K562 (cell line): ENCODE measurements around the gene CEP57. TPM values are rescaled to one million over a fixed set of nuclear protein-coding genes. Genes with fewer than 3 reads are reported as not detected.

ENCODE experiments used
- ARID3A ChIP-seq: IDR thresholded peaks from 2 replicates; pipeline ENCODE4 v1.6.1; 2012; ENCODE audit warnings: low read depth, low read length, improper control_type of control experiment, borderline replicate concordance
- BACH1 ChIP-seq: fragments of 200-800 bp; sonication (Bioruptor generic); IDR thresholded peaks from 2 replicates; pipeline ENCODE4 v1.6.1; 2016; ENCODE audit warnings: missing genetic modification characterization, missing compliant biosample characterization
- CBX5 ChIP-seq: IDR thresholded peaks from 2 replicates; pipeline ENCODE4 v1.6.1; 2014; ENCODE audit warnings: low read depth, borderline replicate concordance
- CCAR2 ChIP-seq: fragments of 200-400 bp; formaldehyde crosslinking; IDR thresholded peaks from 2 replicates; pipeline ENCODE4 v1.6.1; 2017; ENCODE audit warnings: mild to moderate bottlenecking, low read depth, low read length
- FOXJ3 ChIP-seq: sonication (generic); formaldehyde crosslinking; IDR thresholded peaks from 2 replicates; pipeline ENCODE4 v1.4.0; 2020; ENCODE audit warnings: mild to moderate bottlenecking, missing genetic modification reagents
- GABPB1 ChIP-seq: sonication (generic); formaldehyde crosslinking; IDR thresholded peaks from 2 replicates; pipeline ENCODE4 v1.8.0; 2022; ENCODE audit warnings: mild to moderate bottlenecking, missing genetic modification reagents
- HNRNPUL1 ChIP-seq: fragments of 200-400 bp; formaldehyde crosslinking; IDR thresholded peaks from 2 replicates; pipeline ENCODE4 v1.6.1; 2017; ENCODE audit warnings: low read length
- MITF ChIP-seq: IDR thresholded peaks from 2 replicates; pipeline ENCODE4 v1.6.1; 2014; ENCODE audit warnings: antibody characterized with exemption
- NCOA6 ChIP-seq: fragments of 450-650 bp; IDR thresholded peaks from 2 replicates; pipeline ENCODE4 v1.6.1; 2017; ENCODE audit warnings: mild to moderate bottlenecking
- NR2C1 ChIP-seq, 2 experiments: fragments of 450-650 bp; IDR thresholded peaks; 2 replicates each; pipeline ENCODE4 v1.6.1; 2017; ENCODE audit warnings: mild to moderate bottlenecking in 2 of 2, antibody characterized with exemption in 1 of 2, inconsistent platforms in 1 of 2, missing compliant biosample characterization in 1 of 2, missing genetic modification characterization in 1 of 2
- POLR2AphosphoS5 ChIP-seq: IDR thresholded peaks from 2 replicates; pipeline ENCODE4 v1.6.1; 2011; ENCODE audit warnings: mild to moderate bottlenecking, low read depth, low read length, moderate library complexity; ENCODE audit not compliant: control insufficient read depth, insufficient read depth
- RBM15 ChIP-seq: fragments of 200-400 bp; formaldehyde crosslinking; IDR thresholded peaks from 2 replicates; pipeline ENCODE4 v1.6.1; 2018; ENCODE audit warnings: mild to moderate bottlenecking, low read length, moderate library complexity; ENCODE audit not compliant: insufficient read depth
- SPI1 ChIP-seq: IDR thresholded peaks from 2 replicates; pipeline ENCODE4 v1.6.1; 2011; ENCODE audit warnings: low read depth, low read length, control low read depth, borderline replicate concordance
- TBP ChIP-seq: optimal IDR thresholded peaks from 2 replicates; pipeline ENCODE3; 2011; ENCODE audit warnings: low read depth, low read length, improper control_type of control experiment
- ZBED1 ChIP-seq: IDR thresholded peaks from 2 replicates; pipeline ENCODE4 v1.6.1; 2014
- ZBTB17 ChIP-seq: fragments of 450-650 bp; formaldehyde crosslinking; IDR thresholded peaks from 2 replicates; pipeline ENCODE4 v1.4.0; 2020; ENCODE audit warnings: mild to moderate bottlenecking
- ZNF124 ChIP-seq: sonication (generic); formaldehyde crosslinking; IDR thresholded peaks from 2 replicates; pipeline ENCODE4 v1.8.1; 2022; ENCODE audit warnings: missing genetic modification reagents
- ZNF134 ChIP-seq: fragments of 250-450 bp; sonication (Bioruptor Pico); conservative IDR thresholded peaks from 2 replicates; pipeline ENCODE4 v1.4.0; 2020
- ZNF311 ChIP-seq: fragments of 250-450 bp; sonication (Bioruptor Pico); IDR thresholded peaks from 2 replicates; pipeline ENCODE4 v1.4.0; 2020; ENCODE audit warnings: mild to moderate bottlenecking, moderate library complexity
- ZNF324 ChIP-seq: fragments of 250-450 bp; sonication (Bioruptor Pico); IDR thresholded peaks from 2 replicates; pipeline ENCODE4 v1.4.0; 2020; ENCODE audit warnings: mild to moderate bottlenecking
- polyA plus RNA-seq, 8 experiments: library from polyadenylated mRNA; depleted of rRNA in 4 of 8; stranded (reverse) in 5 of 8; unstranded in 3 of 8; fragments of >200 nt; fragmentation: Nextera tagmentation in 2 of 8; fragmentation: Illumina TruSeq in 1 of 8; extraction: Ambion mirVana in 2 of 8; extraction: Trizol in 1 of 8; gene quantifications; 2 replicates each; pipeline versions ENCODE4 v1.2.1 to v1.2.3, GENCODE V29; 2011 to 2014; ENCODE audit warnings: inconsistent platforms in 1 of 8, missing spikeins in 1 of 8
- total RNA-seq, 7 experiments: library from RNA; depleted of rRNA in 6 of 7; stranded (reverse); fragments of >200 nt in 6 of 7; fragmentation: Illumina TruSeq in 2 of 7; extraction: Trizol in 2 of 7; gene quantifications; 2 replicates each; pipeline versions ENCODE4 v1.2.1 to v1.2.3, GENCODE V29; 2011 to 2021; ENCODE audit warnings: low replicate concordance in 1 of 7
- TF ChIP-seq, protein P1 (sequence below): fragments of 450-650 bp; formaldehyde crosslinking; IDR thresholded peaks from 2 replicates; pipeline ENCODE4 v1.4.0; 2020; ENCODE audit warnings: mild to moderate bottlenecking, moderate library complexity
- TF ChIP-seq, protein P2 (sequence below), 2 experiments: IDR thresholded peaks; 2 replicates each; pipeline ENCODE4 v1.6.1; 2012; ENCODE audit warnings: improper control_type of control experiment in 2 of 2, low read depth in 2 of 2, low read length in 2 of 2, borderline replicate concordance in 1 of 2

Gene CEP57
- total and polyA plus RNA-seq, 9 of the 15 experiments (the other 6 are each of a cell fraction or from before 2014, with no cell fraction given) = 25.1 to 88.1 (median 65.2) TPM

DNA sequence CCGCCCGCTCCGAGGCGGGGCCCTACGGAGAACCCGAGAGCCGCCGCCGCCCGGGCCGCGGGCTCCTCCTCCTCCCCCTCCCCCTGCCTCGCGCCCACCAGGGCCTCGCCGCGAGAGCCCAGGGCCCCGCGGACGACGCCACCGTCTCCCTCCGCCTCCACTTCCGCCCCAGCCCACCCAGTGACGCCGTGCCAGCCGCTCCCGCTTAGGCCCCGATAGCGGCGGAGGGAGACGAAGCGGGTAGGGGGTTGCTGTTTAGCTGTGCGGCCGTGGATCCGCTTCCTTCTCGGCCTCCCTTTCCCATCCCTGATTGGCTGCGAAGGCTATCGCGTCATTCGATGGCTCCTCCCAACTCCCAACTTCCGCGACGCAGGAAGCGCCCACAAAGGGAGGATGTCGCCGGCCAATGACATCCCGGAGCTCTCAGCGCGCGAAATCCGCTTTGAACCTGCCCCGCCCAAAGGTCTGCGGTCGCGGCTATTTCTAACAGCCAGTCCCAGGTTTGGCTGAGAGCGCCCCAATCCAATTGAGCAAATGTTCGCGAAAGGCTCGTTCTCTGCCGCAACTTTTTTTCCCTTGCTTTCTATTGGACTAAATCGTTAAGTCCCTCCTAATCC is 684 bp upstream of the CEP57 start, which contains the start of gene FAM76B (continued):
- TF ChIP-seq GABPB1 (peak; percentile 88), ZNF124 (CRISPR knock-in tag) (no peak), FOXJ3 (CRISPR knock-in tag) (no peak), HNRNPUL1 (no peak), ZNF134 (CRISPR knock-in tag) (no peak), ZBTB17 (CRISPR knock-in tag) (0 out of 2 replicates have a peak, but pooled peaks have one; percentile 11), ZNF324 (CRISPR knock-in tag) (no peak), MITF (no peak), POLR2AphosphoS5 (peak; percentile 76), ZNF311 (no peak), ARID3A (no peak), CCAR2 (no peak), BACH1 (tag) (no peak), TBP (peak; percentile 57), SPI1 (0 out of 2 replicates have a peak, but pooled peaks have one; percentile 1), NCOA6 (no peak), NR2C1 (IDR thresholded peaks at IDR 0.05) (no peak), NR2C1 (tag; IDR thresholded peaks at IDR 0.05) (peak; percentile 11; the same call in 1 of the 2 replicates), CBX5 (no peak), RBM15 (no peak), ZBED1 (no peak)
- TF ChIP-seq, protein P1, sequence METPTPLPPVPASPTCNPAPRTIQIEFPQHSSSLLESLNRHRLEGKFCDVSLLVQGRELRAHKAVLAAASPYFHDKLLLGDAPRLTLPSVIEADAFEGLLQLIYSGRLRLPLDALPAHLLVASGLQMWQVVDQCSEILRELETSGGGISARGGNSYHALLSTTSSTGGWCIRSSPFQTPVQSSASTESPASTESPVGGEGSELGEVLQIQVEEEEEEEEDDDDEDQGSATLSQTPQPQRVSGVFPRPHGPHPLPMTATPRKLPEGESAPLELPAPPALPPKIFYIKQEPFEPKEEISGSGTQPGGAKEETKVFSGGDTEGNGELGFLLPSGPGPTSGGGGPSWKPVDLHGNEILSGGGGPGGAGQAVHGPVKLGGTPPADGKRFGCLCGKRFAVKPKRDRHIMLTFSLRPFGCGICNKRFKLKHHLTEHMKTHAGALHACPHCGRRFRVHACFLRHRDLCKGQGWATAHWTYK = peak; percentile 34; the same call in 1 of the 2 replicates
- TF ChIP-seq, protein P2, sequence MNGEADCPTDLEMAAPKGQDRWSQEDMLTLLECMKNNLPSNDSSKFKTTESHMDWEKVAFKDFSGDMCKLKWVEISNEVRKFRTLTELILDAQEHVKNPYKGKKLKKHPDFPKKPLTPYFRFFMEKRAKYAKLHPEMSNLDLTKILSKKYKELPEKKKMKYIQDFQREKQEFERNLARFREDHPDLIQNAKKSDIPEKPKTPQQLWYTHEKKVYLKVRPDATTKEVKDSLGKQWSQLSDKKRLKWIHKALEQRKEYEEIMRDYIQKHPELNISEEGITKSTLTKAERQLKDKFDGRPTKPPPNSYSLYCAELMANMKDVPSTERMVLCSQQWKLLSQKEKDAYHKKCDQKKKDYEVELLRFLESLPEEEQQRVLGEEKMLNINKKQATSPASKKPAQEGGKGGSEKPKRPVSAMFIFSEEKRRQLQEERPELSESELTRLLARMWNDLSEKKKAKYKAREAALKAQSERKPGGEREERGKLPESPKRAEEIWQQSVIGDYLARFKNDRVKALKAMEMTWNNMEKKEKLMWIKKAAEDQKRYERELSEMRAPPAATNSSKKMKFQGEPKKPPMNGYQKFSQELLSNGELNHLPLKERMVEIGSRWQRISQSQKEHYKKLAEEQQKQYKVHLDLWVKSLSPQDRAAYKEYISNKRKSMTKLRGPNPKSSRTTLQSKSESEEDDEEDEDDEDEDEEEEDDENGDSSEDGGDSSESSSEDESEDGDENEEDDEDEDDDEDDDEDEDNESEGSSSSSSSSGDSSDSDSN (IDR thresholded peaks at IDR 0.05; ENCODE audit: borderline replicate concordance in 1 of 2, low read depth in 2 of 2, low read length in 2 of 2) = peak; percentile 19 to 50; a peak in 1 of 4 replicates
